GM19043 (cell line): ENCODE measurements around the gene WNT3A.

ENCODE experiments used
- ATAC-seq: cut with Tn5 transposase; IDR thresholded peaks from one replicate; pipeline ENCODE4 v1.9.1; 2021; ENCODE audit warnings: low read depth; ENCODE audit not compliant: unreplicated experiment

Gene WNT3A

DNA sequence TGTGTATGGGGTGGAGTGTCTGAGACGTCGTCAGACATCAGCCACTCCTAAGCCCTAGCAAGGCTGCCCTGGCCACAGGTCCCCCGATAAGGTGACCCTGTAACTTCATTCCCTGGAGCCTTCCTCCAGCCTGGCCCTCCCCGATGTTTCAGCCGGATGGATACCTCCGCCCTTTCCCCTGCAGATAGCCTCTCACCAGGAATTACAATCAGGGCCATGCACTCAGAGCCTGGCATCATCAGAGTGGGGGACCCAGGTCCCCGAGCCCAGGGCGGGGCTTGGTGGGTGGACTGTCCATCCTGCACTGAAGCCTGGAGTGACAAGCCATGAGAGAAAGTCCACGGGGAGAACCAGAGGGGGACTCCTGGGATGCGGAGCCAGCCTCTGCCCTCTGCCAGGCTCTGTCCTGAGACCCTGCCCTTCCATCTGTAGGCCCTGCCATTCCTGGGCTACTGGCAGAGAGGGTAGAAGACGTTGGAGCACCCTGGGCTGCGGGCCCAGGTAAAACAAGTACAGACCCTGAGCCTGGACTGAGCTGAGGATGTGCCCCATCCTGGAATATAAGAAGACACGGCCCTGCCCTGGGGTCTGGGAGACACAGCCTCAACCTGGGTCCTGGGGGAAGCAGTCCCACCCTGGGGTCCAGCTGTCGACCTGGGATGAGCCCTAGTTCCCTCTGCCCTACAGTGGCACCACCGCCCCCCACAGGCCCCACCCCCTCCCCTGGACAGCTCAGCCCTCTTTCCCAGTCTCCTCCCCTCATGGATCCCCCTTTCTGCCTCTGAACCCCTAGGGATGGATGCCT lies 58.9 kb downstream of the WNT3A start:
- ATAC-seq = no peak

DNA sequence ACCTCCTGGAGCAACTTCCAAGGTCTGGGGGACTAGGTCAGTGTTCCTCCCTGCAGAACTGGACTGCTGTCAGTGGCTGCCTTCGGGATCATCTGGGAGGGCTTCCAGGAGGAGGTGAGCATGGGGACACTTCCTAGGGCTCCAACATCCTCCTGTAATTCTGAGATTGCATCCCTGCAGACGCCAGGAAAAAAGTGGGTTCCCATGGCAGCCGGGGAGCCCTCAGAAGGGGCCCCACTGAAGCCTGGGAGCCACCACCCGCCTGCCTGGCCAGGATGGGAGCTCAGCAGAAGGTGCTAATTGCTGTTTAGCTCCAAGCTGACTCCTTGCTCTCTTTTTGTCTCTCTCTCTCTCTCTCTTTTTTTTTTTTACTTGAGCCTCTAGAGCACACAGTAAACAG lies 59.6 kb downstream of the WNT3A start:
- ATAC-seq = no peak

DNA sequence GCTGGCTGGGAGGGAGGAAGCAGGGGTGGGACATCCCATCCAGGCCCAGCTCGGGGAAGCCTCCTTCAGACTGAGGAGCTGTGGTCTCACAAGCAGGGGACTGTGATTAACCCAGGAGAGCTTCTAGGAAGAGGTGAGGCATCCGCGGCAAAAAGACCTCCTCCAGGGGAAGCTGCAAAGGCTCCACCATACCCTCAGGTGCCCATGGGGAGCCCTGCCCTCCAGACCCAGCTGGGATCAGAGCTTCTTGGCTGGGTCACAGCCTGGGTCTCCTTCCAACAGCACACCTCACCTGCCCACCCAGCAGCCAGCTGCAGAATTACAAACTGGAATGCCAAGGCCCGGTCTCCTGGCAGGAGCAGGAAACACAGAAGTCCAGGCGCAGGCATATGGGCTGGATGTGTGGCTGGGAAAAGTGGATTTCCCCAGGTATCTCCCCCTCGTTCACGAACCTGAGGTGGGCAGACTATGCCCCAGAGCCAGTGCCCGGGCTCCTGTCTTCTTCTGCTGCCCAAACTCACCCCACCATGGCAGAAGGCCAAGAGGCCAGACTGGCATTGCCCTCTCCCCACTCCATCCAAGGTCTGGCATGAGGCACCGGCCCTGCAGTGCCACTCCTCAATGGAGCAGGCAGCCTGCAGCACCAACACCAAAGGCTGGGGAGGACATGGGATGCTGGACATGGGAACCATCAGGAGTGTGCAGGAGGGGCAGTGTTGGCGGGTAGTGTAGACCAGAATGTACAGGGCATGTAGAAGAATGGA lies 60.3 kb downstream of the WNT3A start:
- no peak for ATAC-seq

DNA sequence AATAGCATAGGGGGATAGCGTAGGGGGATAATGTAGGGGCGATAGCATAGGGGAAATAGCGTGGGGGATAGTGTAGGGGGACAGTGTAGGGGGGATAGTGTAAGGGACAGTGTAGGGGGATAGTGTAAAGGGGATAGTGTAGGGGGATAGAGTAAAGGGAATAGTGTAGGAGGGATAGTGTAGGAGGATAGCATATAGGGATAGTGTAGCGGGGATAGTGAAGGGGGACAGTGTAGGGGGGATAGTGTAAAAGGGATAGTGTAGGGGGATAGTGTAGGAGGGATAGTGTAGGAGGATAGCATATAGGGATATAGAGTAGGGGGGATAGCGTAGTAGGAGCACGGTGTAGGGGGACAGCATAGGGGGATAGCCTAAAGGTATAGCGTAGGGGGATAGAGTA lies 61.6 kb downstream of the WNT3A start:
- no peak for ATAC-seq

DNA sequence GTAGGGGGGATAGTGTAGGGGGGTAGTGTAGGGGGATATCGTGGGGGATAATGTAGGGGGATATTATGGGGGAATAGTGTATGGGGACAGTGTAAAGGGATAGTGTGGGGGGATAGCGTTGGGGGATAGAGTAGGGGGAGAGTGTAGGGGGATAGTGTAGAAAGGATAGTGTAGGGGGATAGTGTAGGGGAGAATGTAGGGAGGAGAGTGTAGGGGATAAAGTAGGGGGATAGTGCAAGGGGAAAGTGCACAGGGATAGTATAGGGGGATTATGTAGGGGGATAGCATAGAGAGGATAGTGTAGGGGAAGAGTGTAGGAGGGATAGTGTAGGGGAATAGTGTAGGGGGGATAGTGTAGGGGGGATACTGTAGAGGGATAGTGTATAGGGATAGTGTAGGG lies 63.4 kb downstream of the WNT3A start:
- no peak for ATAC-seq

DNA sequence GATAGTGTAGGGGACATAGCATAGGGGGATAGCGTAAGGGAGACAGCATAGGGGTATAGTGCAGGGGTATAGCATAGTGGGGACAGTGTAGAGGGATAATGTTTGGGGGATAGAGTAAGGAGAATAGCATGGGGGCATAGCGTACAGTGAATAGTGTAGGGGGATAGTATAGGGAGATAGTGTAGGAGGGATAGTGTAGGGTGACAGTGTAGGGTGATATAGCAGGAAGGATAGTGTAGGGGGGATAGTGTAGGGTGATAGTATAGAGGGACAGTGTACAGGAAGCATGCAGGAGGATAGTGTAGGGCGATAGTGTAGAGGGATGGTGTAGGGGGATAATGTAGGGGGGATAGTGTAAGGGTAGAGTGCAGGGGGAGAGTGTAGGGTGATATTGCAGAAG lies 64.1 kb downstream of the WNT3A start:
- ATAC-seq = no peak

DNA sequence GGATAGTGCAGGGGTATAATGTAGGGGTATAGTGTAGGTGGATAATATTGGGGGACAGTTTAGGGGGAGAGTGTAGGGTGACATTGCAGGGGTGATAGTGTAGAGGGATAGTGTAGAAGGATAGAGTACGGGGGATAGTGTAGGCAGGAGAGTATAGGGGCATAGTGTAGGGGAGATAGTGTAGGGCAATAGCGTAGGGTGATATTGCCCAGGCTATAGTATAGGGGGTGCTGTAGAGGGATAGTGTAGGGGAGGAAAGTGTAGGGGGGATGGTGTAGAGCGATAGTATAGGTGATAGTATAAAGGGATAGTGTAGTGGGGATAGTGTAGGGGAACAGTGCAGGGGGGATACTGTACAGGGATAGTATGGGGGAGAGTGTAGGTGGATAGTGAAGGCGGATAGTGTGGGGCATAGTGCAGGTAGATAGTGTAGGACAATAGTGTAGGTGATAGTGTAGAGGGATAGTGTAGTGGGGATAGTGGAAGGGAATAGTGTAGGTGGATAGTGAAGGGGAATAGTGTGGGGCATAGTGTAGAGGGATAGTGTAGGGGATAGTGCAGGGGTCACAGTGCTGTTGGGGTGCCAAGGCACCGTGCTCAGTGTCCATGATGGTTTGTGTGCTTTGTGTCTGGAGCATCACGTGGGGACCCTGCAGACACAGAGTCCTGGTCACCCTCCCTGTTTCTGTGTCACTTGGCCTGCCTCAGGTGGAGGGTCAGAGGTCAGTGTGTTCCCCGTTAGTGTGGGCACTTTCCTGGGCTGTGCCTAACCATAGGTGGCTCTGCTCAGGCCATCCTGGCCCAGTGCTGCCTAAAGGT lies 65.2 kb downstream of the WNT3A start:
- no peak for ATAC-seq

DNA sequence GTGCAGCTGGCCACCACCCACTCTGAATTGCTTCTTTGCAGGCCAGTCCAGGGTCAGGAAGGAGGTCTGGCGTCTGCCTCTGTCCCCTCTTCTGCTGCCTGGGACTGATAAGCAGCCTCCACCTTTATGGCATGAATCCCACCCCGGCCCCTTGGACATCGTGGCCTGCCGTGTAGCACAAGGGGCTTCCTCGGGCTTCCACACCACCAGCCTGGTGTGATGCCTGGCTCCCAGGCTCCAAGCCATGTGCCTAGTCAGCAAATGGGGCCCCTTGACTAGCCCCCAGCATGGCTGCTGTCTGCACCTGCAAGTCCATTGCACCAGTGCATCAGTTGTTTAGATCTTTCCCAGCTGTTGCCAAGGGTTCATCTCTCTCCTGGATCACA lies 65.9 kb downstream of the WNT3A start:
- ATAC-seq = no peak

DNA sequence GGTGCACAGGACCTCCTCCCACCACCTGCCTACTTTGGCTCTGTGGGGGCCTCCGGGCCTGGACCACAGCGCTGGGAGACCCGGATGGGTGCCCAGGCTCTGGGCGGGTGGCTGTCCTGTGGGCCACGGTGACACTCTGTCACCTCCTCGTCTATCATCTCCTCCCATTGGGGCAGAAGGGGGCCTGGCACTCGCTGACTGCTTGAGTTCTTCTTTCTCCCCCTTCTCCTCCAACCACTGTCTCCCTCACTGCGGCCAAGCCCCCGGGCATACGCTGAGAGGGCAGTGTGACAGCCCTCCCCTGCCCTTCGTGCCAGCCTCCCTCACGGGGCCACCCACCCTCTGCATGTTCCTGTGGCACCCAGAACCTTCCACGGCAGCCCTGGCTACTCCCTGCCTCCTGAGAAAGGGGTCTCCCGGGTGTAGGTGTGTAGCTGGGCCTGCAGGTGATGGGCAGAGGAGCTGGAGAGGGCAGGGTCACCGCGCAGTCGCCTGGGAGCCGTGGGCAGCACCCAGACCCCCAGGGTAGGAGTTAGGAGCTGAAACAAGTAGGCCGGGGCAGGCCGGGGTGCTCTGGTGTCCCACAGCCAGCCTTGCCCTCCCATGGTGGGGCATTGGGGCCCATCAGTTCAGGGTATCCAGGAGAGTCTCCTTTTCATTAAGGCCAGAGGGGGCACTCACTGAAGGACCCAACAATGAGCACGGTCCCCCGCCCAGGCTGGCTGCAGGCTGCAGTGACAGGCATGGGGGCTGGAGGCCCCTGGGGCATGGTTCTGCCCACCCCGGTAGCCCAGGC lies 66.5 kb downstream of the WNT3A start:
- no peak for ATAC-seq

DNA sequence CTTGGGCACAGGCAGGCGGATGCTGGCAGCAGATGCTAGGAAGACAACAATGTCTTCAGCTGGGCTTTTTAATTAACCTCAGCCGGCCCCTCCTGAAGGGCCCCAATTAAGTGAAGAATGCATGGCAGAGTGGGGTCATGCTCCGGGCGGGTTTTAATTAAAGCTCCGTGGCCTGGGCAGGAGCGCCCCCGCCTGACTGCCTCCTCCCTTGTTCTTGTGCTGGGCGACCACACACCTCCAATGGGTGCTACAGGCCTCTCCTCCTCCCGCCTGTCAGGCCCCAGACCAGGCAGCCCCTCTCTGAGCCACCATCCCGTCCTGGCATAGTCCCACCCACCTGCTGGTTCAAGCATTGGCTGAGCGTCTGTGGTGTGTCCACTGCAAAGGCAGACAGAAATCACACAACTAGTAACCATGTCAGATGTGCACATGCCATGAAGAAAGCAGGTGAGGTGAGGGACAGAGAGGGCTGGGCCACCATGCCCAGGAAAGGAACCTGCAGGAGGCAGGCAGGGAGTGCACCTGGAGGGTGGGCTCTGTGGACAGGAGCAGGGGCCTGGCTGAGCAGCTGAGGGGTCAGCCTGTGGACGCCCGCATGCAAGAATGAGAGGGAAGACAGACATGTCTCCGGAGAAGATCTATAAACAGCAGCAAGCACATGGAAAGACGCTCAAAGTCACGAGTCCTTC lies 67.2 kb downstream of the WNT3A start:
- ATAC-seq = no peak

DNA sequence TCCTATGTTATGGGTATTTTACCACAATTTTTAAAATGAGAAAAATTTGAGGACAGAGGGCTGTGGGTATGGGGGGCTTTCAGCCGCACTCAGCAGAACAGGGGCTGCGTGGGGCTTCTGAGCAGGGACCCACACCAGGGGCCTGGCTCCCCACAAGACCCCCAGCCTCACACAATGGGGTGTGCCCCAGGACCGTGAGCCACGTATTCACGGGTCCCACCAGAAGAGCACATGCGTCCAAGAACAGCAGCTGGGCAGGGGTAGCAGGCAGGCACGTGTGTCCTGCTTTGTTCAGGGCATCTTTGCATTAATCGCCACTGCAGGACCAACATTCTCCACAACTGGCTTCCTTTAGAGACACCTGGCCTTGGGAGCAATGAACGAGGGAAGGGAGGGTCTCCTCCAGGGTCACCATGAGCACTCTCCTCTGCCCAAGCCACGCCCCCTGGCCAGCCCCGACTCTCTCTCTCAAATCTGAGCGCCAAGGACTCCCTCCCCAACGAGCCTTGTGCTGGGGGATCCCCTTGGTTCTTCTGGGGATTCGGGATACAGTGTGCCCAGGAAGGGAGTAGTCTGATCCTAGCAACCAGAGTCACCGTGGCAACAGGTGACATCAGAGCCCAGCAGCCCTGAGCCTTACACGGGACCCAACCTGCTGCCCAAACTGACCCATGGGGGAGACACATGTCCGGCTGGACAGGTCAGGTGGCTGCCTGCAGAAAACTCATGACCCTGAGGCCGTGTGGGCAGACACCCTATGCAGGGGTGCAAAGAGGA lies 68.3 kb downstream of the WNT3A start:
- no peak for ATAC-seq

DNA sequence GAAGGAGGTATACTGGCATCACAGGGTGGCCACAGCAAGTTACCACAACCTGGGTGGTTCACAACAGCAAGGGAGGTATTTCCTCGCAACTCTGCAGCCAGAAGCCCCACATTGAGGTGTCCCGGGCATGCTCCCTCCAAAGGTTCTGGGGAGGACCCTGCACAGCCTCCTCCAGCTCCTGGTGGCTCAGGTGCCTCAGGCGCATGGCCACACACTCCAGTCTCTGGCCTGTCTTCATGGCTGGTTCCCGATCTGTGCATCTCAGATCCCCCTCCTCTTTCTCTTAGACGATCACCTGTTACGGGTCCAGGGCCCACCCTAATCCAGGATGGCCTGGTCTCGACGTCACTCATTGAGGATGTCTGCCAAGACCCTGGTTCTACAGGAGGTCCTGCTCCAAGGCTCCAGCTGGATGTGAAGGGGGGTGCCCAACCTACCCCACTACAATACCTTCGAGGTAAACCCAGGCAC lies 69.0 kb downstream of the WNT3A start:
- ATAC-seq = no peak

DNA sequence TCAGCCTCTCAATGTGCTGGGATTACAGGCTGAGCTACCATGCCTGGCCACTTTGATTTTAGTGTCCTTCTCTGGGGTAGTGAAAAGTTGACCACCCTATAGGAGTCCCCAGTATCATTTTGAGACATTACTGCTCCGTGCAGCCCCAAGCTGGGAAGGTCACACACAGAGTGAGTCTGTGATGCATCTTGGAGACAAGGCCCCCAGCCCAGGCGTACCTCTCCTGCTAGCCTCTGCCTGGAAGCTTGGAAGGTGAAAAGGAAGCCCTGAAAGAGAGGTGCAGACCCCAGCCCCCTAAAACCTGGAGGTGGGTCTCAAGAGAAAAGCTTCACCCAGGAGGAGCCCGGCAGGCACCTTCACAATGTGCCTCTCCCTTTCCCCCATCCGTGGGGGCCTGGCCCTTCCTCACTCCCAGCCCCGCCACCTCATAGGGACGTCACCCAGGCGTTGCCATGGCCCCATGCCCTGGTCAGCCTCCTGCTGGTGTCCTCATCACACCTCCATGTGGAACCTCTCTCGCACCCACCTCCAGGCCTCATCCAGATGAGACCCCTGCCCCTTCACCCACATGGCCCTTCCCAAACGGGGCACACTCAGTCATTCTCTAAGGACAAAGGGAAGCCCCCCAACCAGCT lies 70.1 kb downstream of the WNT3A start:
- ATAC-seq = no peak

DNA sequence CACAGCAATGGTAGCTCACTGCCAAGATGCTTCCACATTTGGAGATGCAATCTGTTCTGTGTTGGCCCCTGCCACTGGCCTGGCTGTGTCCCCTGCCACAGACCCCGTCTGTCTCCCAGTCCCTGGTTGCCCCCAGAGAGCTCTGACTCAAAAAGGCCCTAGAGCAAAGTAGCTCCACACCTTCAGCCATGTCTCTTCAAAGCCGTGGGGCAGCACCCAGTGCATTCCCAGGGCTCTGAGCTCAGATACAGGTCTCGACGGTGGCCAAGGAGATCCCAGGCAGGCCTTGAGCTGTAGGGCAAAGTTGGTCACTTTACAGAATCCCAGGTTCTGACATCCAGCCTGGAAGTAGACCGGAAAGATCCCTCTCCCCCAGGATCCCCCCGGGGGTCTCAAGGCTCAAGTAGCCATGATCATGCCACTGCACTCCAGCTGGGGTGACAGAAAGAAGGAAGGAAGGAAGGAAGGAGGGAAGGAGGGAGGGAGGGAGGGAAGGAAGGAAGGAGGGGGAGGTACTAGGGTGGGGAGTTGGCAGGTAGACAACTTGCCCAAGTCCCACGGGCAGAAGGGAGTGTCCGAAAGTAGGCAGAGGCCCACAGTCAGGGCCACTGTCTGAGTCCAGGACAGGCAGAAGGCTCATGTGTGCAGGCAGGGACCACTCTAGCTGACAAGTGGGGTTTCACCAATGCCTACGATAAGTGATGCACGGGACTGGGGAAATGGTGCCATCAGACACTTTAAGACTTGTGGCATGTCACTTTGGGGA lies 71.0 kb downstream of the WNT3A start:
- no peak for ATAC-seq

DNA sequence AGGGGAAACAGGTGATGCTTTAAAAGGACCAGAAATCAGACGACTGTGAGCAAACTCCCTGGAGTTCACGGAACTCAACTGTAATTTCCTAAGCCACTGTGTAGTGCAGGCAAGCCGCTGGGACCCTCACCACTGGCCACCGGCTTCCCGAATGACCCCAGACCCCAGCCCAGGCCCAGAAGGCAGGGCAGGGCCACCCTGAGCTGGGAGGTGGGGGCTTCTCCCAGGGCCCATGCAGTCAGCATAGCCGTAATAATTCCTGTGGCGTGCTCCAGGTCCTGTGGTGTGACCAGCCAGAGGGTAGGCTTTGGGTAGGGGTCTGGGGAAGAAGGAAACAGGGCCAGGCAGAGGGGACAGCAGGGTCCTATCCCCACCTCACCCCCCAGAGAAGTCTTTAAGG lies 72.2 kb downstream of the WNT3A start:
- no peak for ATAC-seq

DNA sequence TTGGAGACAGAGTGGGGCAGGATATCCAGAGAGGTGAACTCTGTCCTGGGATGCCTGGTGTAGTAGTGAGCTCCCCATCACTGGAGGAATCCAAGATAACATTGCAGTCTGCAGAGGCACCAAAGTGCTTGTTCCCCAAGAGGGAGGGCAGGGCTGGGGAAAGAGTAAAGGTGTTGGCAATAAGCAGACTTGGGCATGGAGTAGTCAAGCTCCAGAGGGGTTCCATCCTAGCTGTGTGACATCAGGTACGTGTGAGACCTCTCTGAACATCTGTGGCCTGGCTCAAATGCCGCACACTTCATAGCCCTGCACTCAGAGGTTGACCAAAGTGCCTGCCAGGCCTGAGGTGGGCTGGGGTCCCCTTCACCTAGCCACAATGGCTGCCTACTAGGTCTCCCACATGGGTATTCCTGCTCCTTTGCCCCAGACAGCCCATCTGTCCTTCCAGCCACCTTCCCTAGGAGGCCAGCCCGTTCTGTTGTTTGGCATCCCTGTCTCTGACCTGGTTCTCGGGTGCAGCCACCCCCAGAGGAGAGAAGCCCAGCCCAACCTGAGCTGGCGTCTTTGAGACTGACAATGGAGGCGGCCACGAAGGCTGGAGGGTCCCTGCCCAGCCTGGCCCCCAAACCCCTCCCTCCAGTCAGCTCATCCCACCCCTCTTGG lies 72.9 kb downstream of the WNT3A start:
- ATAC-seq = no peak

DNA sequence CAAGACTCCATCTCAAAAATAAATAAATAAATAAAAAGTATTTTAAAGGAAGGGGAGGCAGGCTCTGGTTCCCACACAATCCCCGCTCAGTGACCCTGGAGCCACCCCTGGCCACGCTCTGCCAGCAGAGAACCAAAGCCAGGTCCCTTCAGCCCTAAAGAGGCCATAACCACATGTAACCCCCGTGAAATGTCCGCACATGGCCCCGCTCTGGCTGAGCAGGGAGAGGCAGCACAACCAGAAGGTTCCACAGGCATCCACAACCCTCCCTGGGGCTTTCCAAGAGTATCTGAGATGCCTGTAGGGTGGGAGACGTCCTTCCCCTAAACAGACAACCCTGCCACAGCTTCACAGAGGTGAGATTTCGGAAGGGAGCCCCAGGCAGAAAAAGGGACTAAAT lies 74.3 kb downstream of the WNT3A start:
- no peak for ATAC-seq
